ENCODE results near the gene HUWE1.
"Not testable (repeated sequence)": the region's sequence is repeated elsewhere in the genome, so short reads cannot be mapped to it uniquely, and the experiment has no call there.

DNA sequence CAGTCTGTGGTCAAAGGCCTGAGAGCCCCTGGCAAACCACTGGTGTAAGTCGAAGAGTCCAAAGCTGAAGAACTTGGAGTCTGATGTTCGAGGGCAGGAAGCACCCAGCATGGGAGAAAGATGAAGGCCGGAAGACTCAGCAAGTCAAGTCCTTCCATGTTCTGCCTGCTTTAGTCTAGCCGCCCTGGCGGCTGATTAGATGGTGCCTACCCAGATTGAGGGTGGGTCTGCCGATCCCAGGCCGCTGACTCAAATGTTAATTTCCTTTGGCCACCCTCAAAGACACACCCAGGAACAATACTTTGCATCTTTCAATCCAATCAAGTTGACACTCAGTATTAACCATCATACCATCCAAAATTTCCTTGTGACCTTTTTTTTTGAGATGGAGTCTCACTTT lies 33.1 kb upstream of the HUWE1 start:
- TF ChIP-seq POLR2A, POLR2AphosphoS5 (IDR thresholded peaks at IDR 0.05): not testable (repeated sequence)
